GM23338 (cell line): ENCODE results near the gene DZIP1. TPM values are rescaled to one million over a fixed set of nuclear protein-coding genes. Genes with fewer than 3 reads are reported as not detected.
"Not testable (repeated sequence)": the region's sequence is repeated elsewhere in the genome, so short reads cannot be mapped to it uniquely, and the experiment has no call there.

Experiments used
- ATAC-seq: fragments of 200-7000 bp; cut with Tn5 transposase; 3 replicates; pipeline ENCODE4 v1.9.1; 2020
- DNase-seq: peaks from one replicate; pipeline ENCODE4 v3.0.0-alpha.2; 2015; ENCODE audit warnings: low spot score
- H2AFZ ChIP-seq: fragments of 200-600 bp; sonication (generic); 2 replicates; pipeline ENCODE4 v1.8.0; 2016; ENCODE audit warnings: antibody characterized with exemption, mild to moderate bottlenecking, moderate library complexity
- H3F3A ChIP-seq: fragments of 200-600 bp; sonication (generic); replicated peaks from 2 replicates; pipeline ENCODE4 v1.8.0; 2017; ENCODE audit warnings: antibody characterized with exemption, mixed run types, low read depth
- H3K27ac ChIP-seq: fragments of 200-600 bp; sonication (generic); 2 replicates; pipeline ENCODE4 v1.6.1; 2016; ENCODE audit warnings: low read depth
- H3K27me3 ChIP-seq: fragments of 200-600 bp; sonication (generic); 2 replicates; pipeline ENCODE4 v1.8.0; 2016; ENCODE audit warnings: mild to moderate bottlenecking, mixed run types, moderate library complexity; ENCODE audit not compliant: insufficient read depth
- H3K36me3 ChIP-seq: fragments of 200-600 bp; sonication (generic); 2 replicates; pipeline ENCODE4 v1.8.0; 2016; ENCODE audit warnings: mild to moderate bottlenecking; ENCODE audit not compliant: insufficient read depth
- H3K4me1 ChIP-seq: fragments of 200-600 bp; sonication (generic); 2 replicates; pipeline ENCODE4 v1.8.0; 2016; ENCODE audit warnings: mild to moderate bottlenecking, moderate library complexity; ENCODE audit not compliant: insufficient read depth
- H3K4me2 ChIP-seq: fragments of 200-600 bp; sonication (generic); 2 replicates; pipeline ENCODE4 v1.7.1; 2017; ENCODE audit warnings: mixed run types
- H3K4me3 ChIP-seq: fragments of 200-600 bp; sonication (generic); 2 replicates; pipeline ENCODE4 v1.6.1; 2016; ENCODE audit warnings: mixed run types
- H3K79me2 ChIP-seq: fragments of 200-600 bp; sonication (generic); replicated peaks from 2 replicates; pipeline ENCODE4 v1.8.0; 2017; ENCODE audit warnings: mild to moderate bottlenecking; ENCODE audit not compliant: insufficient read depth
- H3K9me2 ChIP-seq: fragments of 200-600 bp; sonication (generic); 2 replicates; pipeline ENCODE4 v1.8.0; 2017; ENCODE audit not compliant: insufficient read depth
- H4K20me1 ChIP-seq: fragments of 200-600 bp; sonication (generic); replicated peaks from 2 replicates; pipeline ENCODE4 v1.8.0; 2017; ENCODE audit warnings: mild to moderate bottlenecking; ENCODE audit not compliant: insufficient read depth
- H3K27ac Mint-ChIP-seq: 2 replicates; pipeline ENCODE4 v1.8.0; 2020; ENCODE audit warnings: inconsistent platforms, mild to moderate bottlenecking, moderate library complexity, mixed read lengths
- H3K27me3 Mint-ChIP-seq: 3 replicates; pipeline ENCODE4 v1.8.0; 2022; ENCODE audit warnings: low read depth, mild to moderate bottlenecking, moderate library complexity, mixed read lengths, inconsistent platforms; ENCODE audit not compliant: insufficient read depth, poor library complexity
- H3K36me3 Mint-ChIP-seq: 3 replicates; pipeline ENCODE4 v1.8.0; 2021; ENCODE audit warnings: low read depth, mild to moderate bottlenecking, inconsistent platforms, moderate library complexity, mixed read lengths
- H3K4me1 Mint-ChIP-seq: 3 replicates; pipeline ENCODE4 v1.8.0; 2020; ENCODE audit warnings: mild to moderate bottlenecking, inconsistent platforms, mixed read lengths
- H3K4me3 Mint-ChIP-seq: 3 replicates; pipeline ENCODE4 v1.8.0; 2021; ENCODE audit warnings: moderate library complexity, mild to moderate bottlenecking, inconsistent platforms, mixed read lengths
- H3K9me3 Mint-ChIP-seq: 3 replicates; pipeline ENCODE4 v1.8.0; 2020; ENCODE audit warnings: moderate library complexity, mild to moderate bottlenecking, inconsistent platforms, mixed read lengths
- NANOG ChIP-seq: IDR thresholded peaks from 2 replicates; pipeline ENCODE4 v1.6.1; 2016; ENCODE audit warnings: antibody characterized with exemption, borderline replicate concordance
- STAT1 ChIP-seq: IDR thresholded peaks from one replicate; pipeline ENCODE4 v1.6.1; 2016; ENCODE audit warnings: antibody characterized with exemption; ENCODE audit not compliant: unreplicated experiment
- polyA plus RNA-seq: library from polyadenylated mRNA; unstranded; fragments of >200 nt; fragmentation: Nextera tagmentation; extraction: Ambion mirVana; gene quantifications from 2 replicates; pipeline ENCODE4 v1.2.1, GENCODE V29; 2016
- total RNA-seq: library from RNA; depleted of rRNA; stranded (reverse); fragments of >200 nt; shearing (Covaris generic); gene quantifications from 2 replicates; pipeline ENCODE4 v1.2.3, GENCODE V29; 2014
- TF ChIP-seq, protein P1 (sequence below): IDR thresholded peaks from 2 replicates; pipeline ENCODE4 v1.6.1; 2016; ENCODE audit warnings: antibody characterized with exemption
- TF ChIP-seq, protein P2 (sequence below): fragments of 250-450 bp; sonication (Bioruptor Pico); IDR thresholded peaks from 2 replicates; pipeline ENCODE4 v1.5.0; 2020; ENCODE audit warnings: mild to moderate bottlenecking, moderate library complexity

Gene DZIP1
- total and polyA plus RNA-seq, 2 experiments from 2014 or later: 10.6 to 24.2 TPM

DNA sequence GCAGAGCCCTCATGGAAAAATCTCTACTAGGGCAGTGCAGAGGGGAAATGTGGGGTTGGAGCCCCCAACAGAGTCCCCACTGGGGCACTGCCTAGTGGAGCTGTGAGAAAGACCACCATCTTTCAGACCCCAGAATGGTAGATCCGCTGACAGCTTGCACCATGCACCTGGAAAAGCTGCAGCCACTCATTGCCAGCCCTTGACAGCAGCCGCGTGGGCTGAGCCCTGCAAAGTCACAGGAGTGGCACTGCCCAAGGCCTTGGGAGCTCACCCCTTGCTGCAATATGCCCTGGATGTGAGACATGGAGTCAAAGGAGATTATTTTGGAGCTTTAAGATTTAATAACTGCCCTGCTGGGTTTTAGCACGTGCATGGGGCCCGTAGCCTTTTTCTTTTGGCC, 40.5 kb upstream of the DZIP1 start:
- H3K27ac Mint-ChIP-seq, H4K20me1 ChIP-seq, H2AFZ ChIP-seq, ATAC-seq, H3K4me3 Mint-ChIP-seq, H3F3A ChIP-seq, H3K4me1 ChIP-seq, H3K36me3 ChIP-seq, DNase-seq, H3K27me3 Mint-ChIP-seq, H3K27ac ChIP-seq, H3K4me3 ChIP-seq, H3K9me2 ChIP-seq, H3K27me3 ChIP-seq: not testable (repeated sequence)
- H3K79me2 ChIP-seq: peaks cover 93% of the 10 kb centered on the region
- H3K4me2 ChIP-seq: peak overlapping the region; percentile 44; the same call in 1 of the 2 replicates
- Mint-ChIP-seq H3K36me3 (peaks cover 37% of the 10 kb centered on the region), H3K9me3 (peaks cover 19% of the 10 kb centered on the region), H3K4me1 (peaks cover 11% of the 10 kb centered on the region)

DNA sequence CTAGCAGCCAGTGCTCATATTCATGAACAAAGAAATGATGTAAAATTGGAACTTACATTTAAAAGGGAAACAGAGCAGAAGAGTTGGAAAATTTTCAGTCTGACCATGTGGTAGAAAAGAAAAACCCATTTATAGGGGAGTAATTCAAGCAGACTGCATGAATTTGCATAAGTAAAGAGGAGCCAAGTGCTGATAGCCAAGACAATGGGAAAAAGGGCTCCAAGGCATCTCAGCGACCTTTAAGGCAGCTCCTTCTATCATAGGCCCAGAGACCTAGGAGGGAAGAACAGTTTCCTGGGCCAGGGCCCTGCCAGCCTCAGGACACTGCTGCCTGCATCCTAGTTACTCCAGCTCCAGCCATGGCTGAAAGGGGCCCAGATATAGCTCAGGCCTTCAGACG, 39.9 kb upstream of the DZIP1 start:
- H4K20me1 ChIP-seq: no peaks in the 10 kb centered on the region; the same call in 1 of the 2 replicates
- peaks cover 9% of the 10 kb centered on the region for H3K4me1 ChIP-seq
- H3K9me3 Mint-ChIP-seq: peaks cover 13% of the 10 kb centered on the region
- H3F3A ChIP-seq: no peaks in the 10 kb centered on the region
- H3K9me2 ChIP-seq: no peaks in the 10 kb centered on the region
- no peak overlapping the region for H3K4me3 ChIP-seq
- H3K79me2 ChIP-seq: peaks cover 93% of the 10 kb centered on the region
- H3K36me3 Mint-ChIP-seq: peaks cover 32% of the 10 kb centered on the region
- no peak overlapping the region for H3K4me3 Mint-ChIP-seq
- peak overlapping the region; percentile 44 for H3K4me2 ChIP-seq
- no peaks in the 10 kb centered on the region for H3K27me3 ChIP-seq
- no peaks in the 10 kb centered on the region for H3K36me3 ChIP-seq
- ATAC-seq: peak; percentile 93
- H2AFZ ChIP-seq: no peak overlapping the region
- H3K27ac ChIP-seq: no peak overlapping the region; the same call in 1 of the 2 replicates
- no peak overlapping the region for H3K27ac Mint-ChIP-seq
- TF ChIP-seq NANOG (no peak), STAT1 (no peak)
- TF ChIP-seq, protein P1, sequence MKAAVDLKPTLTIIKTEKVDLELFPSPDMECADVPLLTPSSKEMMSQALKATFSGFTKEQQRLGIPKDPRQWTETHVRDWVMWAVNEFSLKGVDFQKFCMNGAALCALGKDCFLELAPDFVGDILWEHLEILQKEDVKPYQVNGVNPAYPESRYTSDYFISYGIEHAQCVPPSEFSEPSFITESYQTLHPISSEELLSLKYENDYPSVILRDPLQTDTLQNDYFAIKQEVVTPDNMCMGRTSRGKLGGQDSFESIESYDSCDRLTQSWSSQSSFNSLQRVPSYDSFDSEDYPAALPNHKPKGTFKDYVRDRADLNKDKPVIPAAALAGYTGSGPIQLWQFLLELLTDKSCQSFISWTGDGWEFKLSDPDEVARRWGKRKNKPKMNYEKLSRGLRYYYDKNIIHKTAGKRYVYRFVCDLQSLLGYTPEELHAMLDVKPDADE: no peak
- TF ChIP-seq, protein P2, sequence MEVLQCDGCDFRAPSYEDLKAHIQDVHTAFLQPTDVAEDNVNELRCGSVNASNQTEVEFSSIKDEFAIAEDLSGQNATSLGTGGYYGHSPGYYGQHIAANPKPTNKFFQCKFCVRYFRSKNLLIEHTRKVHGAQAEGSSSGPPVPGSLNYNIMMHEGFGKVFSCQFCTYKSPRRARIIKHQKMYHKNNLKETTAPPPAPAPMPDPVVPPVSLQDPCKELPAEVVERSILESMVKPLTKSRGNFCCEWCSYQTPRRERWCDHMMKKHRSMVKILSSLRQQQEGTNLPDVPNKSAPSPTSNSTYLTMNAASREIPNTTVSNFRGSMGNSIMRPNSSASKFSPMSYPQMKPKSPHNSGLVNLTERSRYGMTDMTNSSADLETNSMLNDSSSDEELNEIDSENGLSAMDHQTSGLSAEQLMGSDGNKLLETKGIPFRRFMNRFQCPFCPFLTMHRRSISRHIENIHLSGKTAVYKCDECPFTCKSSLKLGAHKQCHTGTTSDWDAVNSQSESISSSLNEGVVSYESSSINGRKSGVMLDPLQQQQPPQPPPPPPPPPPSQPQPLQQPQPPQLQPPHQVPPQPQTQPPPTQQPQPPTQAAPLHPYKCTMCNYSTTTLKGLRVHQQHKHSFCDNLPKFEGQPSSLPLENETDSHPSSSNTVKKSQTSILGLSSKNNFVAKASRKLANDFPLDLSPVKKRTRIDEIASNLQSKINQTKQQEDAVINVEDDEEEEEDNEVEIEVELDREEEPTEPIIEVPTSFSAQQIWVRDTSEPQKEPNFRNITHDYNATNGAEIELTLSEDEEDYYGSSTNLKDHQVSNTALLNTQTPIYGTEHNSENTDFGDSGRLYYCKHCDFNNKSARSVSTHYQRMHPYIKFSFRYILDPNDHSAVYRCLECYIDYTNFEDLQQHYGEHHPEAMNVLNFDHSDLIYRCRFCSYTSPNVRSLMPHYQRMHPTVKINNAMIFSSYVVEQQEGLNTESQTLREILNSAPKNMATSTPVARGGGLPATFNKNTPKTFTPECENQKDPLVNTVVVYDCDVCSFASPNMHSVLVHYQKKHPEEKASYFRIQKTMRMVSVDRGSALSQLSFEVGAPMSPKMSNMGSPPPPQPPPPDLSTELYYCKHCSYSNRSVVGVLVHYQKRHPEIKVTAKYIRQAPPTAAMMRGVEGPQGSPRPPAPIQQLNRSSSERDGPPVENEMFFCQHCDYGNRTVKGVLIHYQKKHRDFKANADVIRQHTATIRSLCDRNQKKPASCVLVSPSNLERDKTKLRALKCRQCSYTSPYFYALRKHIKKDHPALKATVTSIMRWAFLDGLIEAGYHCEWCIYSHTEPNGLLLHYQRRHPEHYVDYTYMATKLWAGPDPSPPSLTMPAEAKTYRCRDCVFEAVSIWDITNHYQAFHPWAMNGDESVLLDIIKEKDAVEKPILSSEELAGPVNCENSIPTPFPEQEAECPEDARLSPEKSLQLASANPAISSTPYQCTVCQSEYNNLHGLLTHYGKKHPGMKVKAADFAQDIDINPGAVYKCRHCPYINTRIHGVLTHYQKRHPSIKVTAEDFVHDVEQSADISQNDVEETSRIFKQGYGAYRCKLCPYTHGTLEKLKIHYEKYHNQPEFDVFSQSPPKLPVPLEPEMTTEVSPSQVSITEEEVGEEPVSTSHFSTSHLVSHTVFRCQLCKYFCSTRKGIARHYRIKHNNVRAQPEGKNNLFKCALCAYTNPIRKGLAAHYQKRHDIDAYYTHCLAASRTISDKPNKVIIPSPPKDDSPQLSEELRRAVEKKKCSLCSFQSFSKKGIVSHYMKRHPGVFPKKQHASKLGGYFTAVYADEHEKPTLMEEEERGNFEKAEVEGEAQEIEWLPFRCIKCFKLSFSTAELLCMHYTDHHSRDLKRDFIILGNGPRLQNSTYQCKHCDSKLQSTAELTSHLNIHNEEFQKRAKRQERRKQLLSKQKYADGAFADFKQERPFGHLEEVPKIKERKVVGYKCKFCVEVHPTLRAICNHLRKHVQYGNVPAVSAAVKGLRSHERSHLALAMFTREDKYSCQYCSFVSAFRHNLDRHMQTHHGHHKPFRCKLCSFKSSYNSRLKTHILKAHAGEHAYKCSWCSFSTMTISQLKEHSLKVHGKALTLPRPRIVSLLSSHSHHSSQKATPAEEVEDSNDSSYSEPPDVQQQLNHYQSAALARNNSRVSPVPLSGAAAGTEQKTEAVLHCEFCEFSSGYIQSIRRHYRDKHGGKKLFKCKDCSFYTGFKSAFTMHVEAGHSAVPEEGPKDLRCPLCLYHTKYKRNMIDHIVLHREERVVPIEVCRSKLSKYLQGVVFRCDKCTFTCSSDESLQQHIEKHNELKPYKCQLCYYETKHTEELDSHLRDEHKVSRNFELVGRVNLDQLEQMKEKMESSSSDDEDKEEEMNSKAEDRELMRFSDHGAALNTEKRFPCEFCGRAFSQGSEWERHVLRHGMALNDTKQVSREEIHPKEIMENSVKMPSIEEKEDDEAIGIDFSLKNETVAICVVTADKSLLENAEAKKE (CRISPR knock-in tag): peak; percentile 81
- DNase-seq: peak; percentile 69
- H3K4me1 Mint-ChIP-seq: peaks cover 11% of the 10 kb centered on the region
- H3K27me3 Mint-ChIP-seq: peaks cover 6% of the 10 kb centered on the region
